PC-9 (cell line): ENCODE data around the gene DUSP14.

Experiments
- CTCF ChIP-seq: fragments of 200-600 bp; sonication (generic); conservative IDR thresholded peaks from 2 replicates; pipeline ENCODE4 v1.6.1; 2017; ENCODE audit warnings: mixed run types, antibody characterized with exemption, mild to moderate bottlenecking, moderate library complexity
- EZH2 ChIP-seq: fragments of 200-600 bp; sonication (generic); IDR thresholded peaks from 2 replicates; pipeline ENCODE4 v1.8.0; 2017; ENCODE audit warnings: antibody characterized with exemption, low read depth

DNA sequence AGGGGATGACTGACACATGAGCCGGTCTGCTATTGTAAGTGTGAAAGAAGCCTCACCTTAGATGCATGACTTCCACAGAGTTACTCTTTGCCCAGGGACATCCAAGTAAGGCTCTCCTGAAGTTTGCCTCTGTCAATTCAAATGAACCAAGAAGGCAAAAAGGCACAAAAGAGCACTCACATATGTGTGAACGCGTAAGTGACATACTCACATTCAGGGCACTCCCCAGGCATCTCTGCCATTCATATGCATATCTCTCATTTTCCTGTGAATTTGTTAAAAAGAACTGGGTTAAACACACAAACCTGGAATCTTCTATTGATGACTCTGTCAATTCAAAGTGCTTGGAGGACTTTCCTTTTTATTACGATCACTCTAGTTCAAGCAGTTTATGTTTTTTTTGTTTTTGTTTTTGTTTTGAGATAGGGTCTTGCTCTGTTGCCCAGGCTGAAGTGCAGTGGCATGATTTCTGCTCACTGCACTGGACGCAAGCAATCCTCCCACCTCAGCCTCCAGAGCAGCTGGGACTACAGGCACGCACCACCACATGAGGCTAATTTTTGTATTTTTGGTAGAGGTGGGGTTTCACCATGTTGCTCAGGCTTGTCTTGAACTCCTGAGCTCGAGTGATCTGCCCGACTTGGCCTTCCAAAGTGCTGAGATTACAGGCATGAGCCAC, 49.4 kb downstream of the DUSP14 start:
- no peak for TF ChIP-seq CTCF
- no peak for TF ChIP-seq EZH2
